NCI-H1436 (cell line): Measurements from ENCODE around the gene IFIT3.
"Not testable (repeated sequence)": the region's sequence is repeated elsewhere in the genome, so short reads cannot be mapped to it uniquely, and the experiment has no call there.

Experiments
- DNase-seq: peaks from one replicate; lab custom pipeline; 2025; lab: John Stamatoyannopoulos, UW

IFIT3 gene

DNA sequence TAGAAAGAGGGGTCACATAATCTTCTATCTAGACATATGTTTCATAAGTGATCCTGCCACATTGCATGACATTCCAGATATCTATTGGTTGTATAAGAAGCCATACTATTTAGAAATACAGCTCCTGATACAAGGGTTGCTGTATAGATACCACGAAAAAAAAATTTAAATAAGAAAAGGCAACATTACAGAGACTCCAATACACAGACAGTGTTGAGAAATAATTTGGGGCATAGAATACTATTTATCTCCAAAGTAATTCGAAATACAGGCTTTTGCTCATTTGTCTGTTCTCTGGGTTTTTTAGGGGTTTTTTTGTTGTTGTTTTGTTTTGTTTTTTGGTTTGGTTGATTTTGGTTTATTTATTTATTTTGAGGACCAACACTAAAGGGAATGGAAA is 23.4 kb upstream of the IFIT3 start:
- no peak for DNase-seq

GRCh38 chr10:89304925-89305324 is 22.9 kb upstream of the IFIT3 start:
- DNase-seq: no peak

DNA sequence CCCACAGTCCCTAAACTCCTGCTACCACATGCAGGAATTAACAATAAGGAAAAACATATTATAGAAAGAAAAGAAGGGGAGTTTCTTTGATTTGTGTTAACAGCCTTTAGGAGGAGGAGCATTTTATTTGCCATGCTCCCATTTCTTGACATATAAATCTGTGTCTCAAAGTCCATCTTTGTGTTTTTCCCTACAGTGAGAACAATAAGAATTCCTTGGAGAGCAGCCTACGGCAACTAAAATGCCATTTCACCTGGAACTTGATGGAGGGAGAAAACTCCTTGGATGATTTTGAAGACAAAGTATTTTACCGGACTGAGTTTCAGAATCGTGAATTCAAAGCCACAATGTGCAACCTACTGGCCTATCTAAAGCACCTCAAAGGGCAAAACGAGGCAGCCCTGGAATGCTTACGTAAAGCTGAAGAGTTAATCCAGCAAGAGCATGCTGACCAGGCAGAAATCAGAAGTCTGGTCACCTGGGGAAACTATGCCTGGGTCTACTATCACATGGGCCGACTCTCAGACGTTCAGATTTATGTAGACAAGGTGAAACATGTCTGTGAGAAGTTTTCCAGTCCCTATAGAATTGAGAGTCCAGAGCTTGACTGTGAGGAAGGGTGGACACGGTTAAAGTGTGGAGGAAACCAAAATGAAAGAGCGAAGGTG is 21.9 kb upstream of the IFIT3 start:
- DNase-seq: no peak

- DNase-seq: no peak
Observed at GRCh38 chr10:89306434-89307268, 21.1 kb upstream of the IFIT3 start.

GRCh38 chr10:89307269-89307577 is 20.6 kb upstream of the IFIT3 start:
- DNase-seq: no peak

- no peak for DNase-seq
Observed at GRCh38 chr10:89308266-89308665, 19.5 kb upstream of the IFIT3 start.

DNA sequence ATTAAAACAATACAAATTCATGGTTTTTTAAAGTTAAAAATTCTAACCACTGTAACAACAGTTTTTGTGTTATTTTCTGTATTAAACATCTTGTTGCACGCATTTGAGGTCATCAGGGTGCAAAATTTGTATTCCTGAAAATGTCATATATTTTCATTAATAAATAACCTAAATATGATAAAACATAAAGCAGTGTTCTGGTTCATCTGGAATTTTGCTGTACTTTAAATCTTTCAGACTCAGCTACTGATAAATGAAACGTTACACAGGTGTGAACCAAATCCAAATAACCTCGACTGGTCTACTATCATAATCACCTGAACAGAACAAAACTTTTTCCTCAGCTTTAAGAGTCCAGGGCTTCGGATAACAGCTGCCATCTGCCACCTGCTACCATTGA is 19.1 kb upstream of the IFIT3 start:
- DNase-seq: no peak

- DNase-seq: no peak
Observed at GRCh38 chr10:89309156-89310055, 18.4 kb upstream of the IFIT3 start.

DNA sequence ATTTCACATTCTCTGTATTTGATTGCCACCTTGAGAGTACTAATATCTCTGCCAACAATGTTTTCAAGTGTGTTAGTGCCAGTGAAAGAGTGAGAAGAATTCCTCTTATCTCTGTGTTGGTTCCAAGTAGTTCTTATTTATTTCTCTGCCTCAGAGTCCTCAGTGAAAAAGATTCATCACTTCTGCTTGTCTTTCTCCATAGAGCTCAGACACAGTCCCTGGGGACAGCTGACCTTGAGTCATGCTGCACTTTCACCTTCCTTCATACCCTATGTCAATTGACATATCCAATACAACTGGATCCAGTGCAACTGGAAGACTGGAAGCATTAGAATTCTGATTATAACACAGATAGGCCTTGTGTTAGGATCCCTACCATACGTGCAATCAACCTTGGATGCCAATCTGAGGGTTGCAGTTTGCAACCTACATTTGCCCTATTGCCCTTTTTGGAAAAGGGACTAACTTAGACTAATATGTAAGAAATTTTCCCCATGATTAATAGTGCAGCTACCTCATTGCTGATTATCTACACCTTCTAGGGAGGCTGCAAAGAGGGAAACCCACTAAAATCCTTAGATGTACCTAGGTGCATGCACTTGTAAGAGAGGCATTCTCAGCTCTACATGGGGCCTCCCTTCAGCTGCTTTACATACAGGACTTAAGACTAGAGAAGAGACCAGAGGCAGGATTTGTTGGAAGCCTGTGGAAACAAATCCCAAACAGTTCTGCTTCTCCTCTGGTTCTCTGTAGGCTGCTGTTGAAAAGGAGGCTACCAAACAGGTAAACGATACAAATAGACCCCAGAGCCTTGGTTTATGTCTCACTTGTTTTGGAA is 17.5 kb upstream of the IFIT3 start:
- no peak for DNase-seq

GRCh38 chr10:89312973-89313372 is 14.8 kb upstream of the IFIT3 start:
- no peak for DNase-seq

- DNase-seq: no peak
Observed at GRCh38 chr10:89314676-89315075, 13.1 kb upstream of the IFIT3 start.

DNA sequence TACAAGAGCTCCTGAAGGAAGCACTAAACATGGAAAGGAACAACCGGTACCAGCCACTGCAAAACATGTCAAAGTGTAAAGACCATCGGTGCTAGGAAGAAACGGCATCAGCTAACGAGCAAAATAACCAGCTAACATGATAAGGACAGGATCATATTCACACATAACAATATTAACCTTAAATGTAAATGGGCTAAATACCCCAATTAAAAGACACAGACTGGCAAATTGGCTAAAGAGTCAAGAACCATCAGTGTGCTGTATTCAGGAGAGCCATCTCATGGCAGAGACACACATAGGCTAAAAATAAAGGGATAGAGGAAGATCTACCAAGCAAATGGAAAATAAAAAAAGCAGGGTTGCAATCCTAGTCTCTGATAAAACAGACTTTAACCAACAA is 9.8 kb upstream of the IFIT3 start:
- not testable (repeated sequence) for DNase-seq

GRCh38 chr10:89325081-89325480 is 2.7 kb upstream of the IFIT3 start:
- DNase-seq: not testable (repeated sequence)

DNA sequence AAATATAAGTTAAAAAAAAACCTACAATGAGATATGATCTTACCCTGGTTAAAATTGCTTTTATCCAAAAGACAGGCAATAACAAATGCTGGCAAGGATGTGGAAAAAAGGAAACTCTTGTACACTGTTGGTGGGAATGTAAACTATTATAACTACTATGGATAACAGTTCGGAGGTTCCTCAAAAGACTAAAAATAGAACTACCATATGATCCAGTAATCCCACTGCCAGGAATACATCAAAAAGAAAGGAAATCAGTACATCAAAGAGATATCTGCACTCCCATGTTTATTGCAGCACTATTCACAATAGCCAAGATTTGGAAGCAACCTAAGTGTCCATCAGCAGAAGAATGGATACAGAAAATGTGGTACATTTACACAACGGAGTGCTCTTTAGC is 1.9 kb upstream of the IFIT3 start:
- DNase-seq: not testable (repeated sequence)

DNA sequence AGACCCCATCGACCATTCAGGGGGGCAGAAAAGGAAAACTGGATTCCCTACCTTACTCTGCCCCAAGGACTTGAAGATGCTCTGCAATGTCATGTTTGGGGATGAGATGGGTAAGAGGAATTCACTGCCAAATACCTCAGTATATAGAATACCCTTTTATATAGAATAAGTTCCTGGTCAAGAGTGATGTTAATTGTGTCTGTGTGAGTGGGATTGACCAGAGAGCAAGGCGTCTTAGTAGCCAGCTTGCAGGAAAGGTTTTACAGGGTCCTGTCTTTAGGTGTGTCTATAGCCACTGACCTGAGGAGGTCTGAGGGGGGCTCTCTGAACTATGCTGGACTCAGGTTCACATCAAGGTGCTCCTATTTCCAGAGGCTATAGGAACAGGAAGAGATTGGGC is 1.4 kb downstream of the IFIT3 start:
- no peak for DNase-seq

DNA sequence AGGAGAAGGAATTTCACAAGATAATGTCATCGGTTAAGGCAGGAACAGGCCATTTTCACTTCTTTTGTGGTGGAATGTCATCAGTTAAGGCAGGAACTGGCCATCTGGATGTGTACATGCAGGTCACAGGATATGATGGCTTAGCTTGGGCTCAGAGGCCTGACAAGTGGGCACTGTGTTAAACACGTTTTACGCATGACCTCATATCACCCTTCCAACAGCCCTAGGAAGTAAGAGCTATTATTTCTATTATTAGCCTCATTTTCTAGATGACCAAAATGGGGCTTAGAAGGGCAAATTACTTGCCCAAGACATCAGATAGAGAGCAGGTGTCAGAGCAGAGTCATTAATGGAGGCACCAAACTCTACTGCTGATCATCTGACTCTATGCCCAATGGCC is 2.2 kb downstream of the IFIT3 start:
- not testable (repeated sequence) for DNase-seq

DNA sequence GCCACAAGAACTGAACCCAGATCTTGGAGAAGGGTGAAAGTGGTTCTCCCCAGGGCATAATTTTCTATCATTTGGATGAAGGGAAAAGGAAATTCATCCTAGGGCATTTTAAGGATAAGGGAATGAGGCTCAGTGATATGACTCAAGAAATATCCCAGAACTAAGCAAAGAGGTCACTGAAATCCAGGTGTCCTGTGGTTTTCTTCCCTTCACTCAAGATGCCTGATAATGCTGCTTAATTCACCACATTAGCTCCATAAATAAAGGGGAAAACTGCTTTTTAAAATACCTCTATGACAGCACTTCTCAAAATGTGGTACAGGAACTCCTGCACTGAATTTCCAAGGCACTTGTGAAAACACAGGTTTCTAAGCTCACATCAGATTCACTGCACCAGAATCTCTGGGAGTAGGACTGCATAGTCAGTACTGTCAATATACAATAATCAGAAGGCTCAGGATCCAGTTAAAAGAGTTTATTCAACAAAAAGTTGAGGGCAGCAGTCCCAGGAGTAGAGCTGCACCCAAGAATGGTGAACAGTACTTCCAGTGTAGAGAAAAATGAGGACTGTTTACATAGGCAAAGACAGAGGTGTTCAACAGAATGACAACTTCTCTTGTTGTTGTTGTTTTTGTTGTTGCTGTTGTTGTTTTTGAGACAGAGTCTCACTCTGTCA is 2.9 kb downstream of the IFIT3 start:
- no peak for DNase-seq

DNA sequence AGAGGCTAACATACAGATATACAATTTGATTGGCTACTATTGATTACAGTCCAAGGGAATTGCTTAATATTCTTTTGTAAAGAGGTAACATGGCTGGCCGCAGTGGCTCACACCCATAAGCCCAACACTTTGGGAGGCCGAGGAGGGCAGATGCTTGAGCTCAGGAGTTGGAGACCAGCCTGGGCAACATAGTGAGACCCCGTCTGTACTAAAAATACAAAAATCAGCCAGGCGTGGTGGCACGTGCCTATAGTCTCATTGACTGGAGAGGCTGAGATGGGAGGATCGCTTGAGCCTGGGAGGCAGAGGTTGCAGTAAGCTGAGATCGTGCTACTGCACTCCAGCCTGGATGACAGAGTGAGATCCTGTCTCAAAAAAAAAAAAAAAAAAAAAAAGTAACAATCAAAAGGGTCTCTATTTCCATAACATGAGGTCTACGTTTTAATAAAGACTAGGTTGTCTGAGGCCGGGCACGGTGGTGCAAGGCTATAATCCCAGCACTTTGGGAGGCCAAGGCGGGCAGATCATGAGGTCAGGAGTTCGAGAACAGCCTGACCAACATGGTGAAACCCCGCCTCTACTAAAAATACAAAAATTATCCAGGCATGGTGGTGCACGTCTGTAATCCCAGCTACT is 3.8 kb downstream of the IFIT3 start:
- DNase-seq: not testable (repeated sequence)

- no peak for DNase-seq
Observed at GRCh38 chr10:89332123-89332633, 4.4 kb downstream of the IFIT3 start.

DNA sequence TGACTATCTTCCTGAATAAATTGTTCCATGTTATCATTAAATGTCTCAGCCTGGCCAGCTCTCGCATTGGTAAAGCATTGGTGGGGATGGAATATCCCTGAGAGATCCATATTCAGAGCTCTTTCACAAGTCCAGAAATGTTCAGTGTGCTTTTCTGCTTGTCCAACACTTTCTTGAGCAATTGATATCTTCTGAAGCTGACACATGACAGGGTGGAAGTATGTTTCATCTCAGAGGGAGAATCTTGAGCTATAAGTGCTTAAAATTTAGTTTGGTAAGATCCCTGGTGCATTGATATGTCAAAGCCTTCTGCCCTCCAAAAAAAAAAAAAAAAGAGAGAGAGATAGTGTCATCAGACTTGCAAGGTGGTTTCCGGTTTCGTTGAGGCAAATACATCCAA is 7.4 kb downstream of the IFIT3 start:
- no peak for DNase-seq

DNA sequence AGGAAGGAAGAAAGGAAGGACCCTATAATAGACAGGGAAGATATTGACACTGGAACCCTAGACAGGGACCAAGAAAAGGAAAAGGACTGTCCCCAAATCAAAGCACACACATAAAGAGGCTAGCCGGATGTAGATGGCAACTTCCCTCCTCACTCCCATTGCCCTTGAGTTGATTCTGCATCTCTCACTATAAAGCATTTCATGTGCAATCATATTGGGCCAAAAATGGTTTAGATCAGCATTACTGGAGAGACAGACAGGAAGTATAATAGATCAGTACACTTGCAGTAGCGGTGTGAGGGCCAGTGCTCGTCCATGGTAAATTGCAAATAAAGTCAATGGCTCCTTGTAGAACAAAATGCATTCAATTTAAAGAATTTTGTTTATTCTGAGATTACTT is 8.4 kb downstream of the IFIT3 start:
- no peak for DNase-seq
